Gastrocnemius medialis (tissue), 4 donors: ENCODE measurements around the gene EIF1AX. TPM values are rescaled to one million over a fixed set of nuclear protein-coding genes. Genes with fewer than 3 reads are reported as not detected.

Experiments
- ATAC-seq, 2 donors: fragments of 150-250 bp; one replicate each; pipeline ENCODE4 v1.9.1; 2016
- DNase-seq, 2 donors: peaks; one replicate each; pipeline ENCODE4 v3.0.0-alpha.2; 2019
- H3K27ac ChIP-seq, 4 donors: fragments of 200-600 bp; sonication (generic); 1 replicate in 1 of 4; 2 replicates in 3 of 4; pipeline ENCODE4 v1.5.1; 2016 to 2018; ENCODE audit warnings: mild to moderate bottlenecking in 2 of 4, moderate library complexity in 1 of 4
- H3K27me3 ChIP-seq, 3 donors: fragments of 200-600 bp; sonication (generic) in 2 of 3; 1 replicate in 1 of 3; 2 replicates in 2 of 3; pipeline versions ENCODE4 v1.5.1 to v1.6.0; 2016 to 2019; ENCODE audit warnings: mild to moderate bottlenecking in 1 of 3, moderate library complexity in 1 of 3
- H3K36me3 ChIP-seq, 2 donors: fragments of 200-600 bp; sonication (generic) in 1 of 2; one replicate each; pipeline ENCODE4 v1.5.1; 2017 to 2018
- H3K4me1 ChIP-seq, 2 donors: fragments of 200-600 bp; sonication (generic) in 1 of 2; one replicate each; pipeline ENCODE4 v1.5.1; 2016 to 2017; ENCODE audit warnings: mild to moderate bottlenecking in 2 of 2
- H3K4me3 ChIP-seq, 4 donors: fragments of 200-600 bp; sonication (generic) in 3 of 4; 1 replicate in 1 of 4; 2 replicates in 3 of 4; pipeline ENCODE4 v1.5.1; 2016 to 2019; ENCODE audit warnings: mild to moderate bottlenecking in 2 of 4
- H3K9me3 ChIP-seq, 3 donors: fragments of 200-600 bp; sonication (generic) in 2 of 3; 1 replicate in 1 of 3; 2 replicates in 2 of 3; pipeline ENCODE4 v1.5.1; 2016 to 2019
- CTCF ChIP-seq, 5 experiments: fragments of 450-650 bp in 3 of 5; fragments of 200-600 bp in 2 of 5; sonication (generic) in 2 of 5; IDR thresholded peaks in 4 of 5; conservative IDR thresholded peaks in 1 of 5; 1 replicate in 4 of 5; 2 replicates in 1 of 5; pipeline ENCODE4 v1.5.1; 2016 to 2019; ENCODE audit warnings: antibody characterized with exemption in 5 of 5, mild to moderate bottlenecking in 3 of 5, moderate library complexity in 3 of 5
- POLR2A ChIP-seq, 2 donors: fragments of 450-650 bp; IDR thresholded peaks; one replicate each; pipeline ENCODE4 v1.6.1; 2017; ENCODE audit warnings: antibody characterized with exemption in 2 of 2, mild to moderate bottlenecking in 2 of 2, moderate library complexity in 2 of 2
- in situ Hi-C, 4 donors: fragments of 200-750 bp; cut with MboI; loops; one replicate each; pipeline versions ENCODE4 v1.15.0 to v1.8.0; 2017; ENCODE audit warnings: low sequenced_read_pairs in 4 of 4
- intact Hi-C: fragments of 100-400 bp; cut with DNase I; formaldehyde crosslinking; loops from one replicate; pipeline ENCODE4 v1.15.1; 2023; ENCODE audit warnings: low total_unique reads
- total RNA-seq, 4 donors: library from RNA; depleted of rRNA; stranded (reverse); fragments of >200 nt; gene quantifications; one replicate each; pipeline versions ENCODE4 v1.1.0 to v1.2.3, GENCODE V29; 2016

EIF1AX gene
- total RNA-seq, 4 donors from 2014 or later = 61.0 to 124 (median 88.9) TPM

- H3K4me3 ChIP-seq = no peak overlapping the region
- no peak for DNase-seq
- H3K36me3 ChIP-seq = no peaks in the 10 kb centered on the region
- no peak overlapping the region for H3K27ac ChIP-seq
- no peaks in the 10 kb centered on the region for H3K27me3 ChIP-seq
- in situ Hi-C loops = no loop called here
- TF ChIP-seq CTCF (IDR thresholded peaks at IDR 0.05 in 4 of 5, conservative IDR thresholded peaks at IDR 0.05 in 1 of 5) = no peak
- TF ChIP-seq POLR2A (IDR thresholded peaks at IDR 0.05) = no peak
- ATAC-seq = no peak
- intact Hi-C loops = no loop called here
- H3K9me3 ChIP-seq = no peaks in the 10 kb centered on the region
- no peaks in the 10 kb centered on the region for H3K4me1 ChIP-seq
These were observed 61.4 kb downstream of the EIF1AX start for GRCh38 chrX:20080277-20080676.

Other genes with a start within 250 kb of the EIF1AX start
- 1 to 10 TPM; 2.4 to 4.2 (median 2.6) TPM for gene BCLAF3, start 150.8 kb downstream of the EIF1AX start, total RNA-seq
- under 1 TPM in 3 of 4 donors, not detected in 1; 0.13 to 0.51 (median 0.47) TPM for gene MAP7D2, start 24.9 kb downstream of the EIF1AX start, total RNA-seq
- 10 to 100 TPM; 53.1 to 91.0 (median 66.0) TPM for gene RPS6KA3, start 125.1 kb upstream of the EIF1AX start, total RNA-seq